GM18951 (cell line): ENCODE results near the gene PRR5L.

Experiments used
- POLR2A ChIP-seq: IDR thresholded peaks from 4 replicates; pipeline ENCODE4 v1.6.1; 2011; ENCODE audit warnings: mild to moderate bottlenecking; ENCODE audit not compliant: insufficient read length, insufficient read depth; ENCODE audit errors: extremely low read depth
- in situ Hi-C: fragments of 300-500 bp; cut with MboI; formaldehyde crosslinking; loops from one replicate; pipeline ENCODE4 v1.12.0; 2022; ENCODE audit warnings: low sequenced_read_pairs, mixed read lengths, inconsistent platforms; ENCODE audit not compliant: unreplicated experiment

Gene PRR5L

GRCh38 chr11:36386411-36386810 is 90.3 kb downstream of the PRR5L start:
- no peak for TF ChIP-seq POLR2A
- in situ Hi-C loops: no loop called here

GRCh38 chr11:36388071-36388470 is 92.0 kb downstream of the PRR5L start:
- no peak for TF ChIP-seq POLR2A

GRCh38 chr11:36388951-36389350 is 92.9 kb downstream of the PRR5L start:
- TF ChIP-seq POLR2A: no peak
- in situ Hi-C loops: no loop called here

More at GRCh38 chr11:36388071-36388470, 92.0 kb downstream of the PRR5L start:
- in situ Hi-C loops: no loop called here

GRCh38 chr11:36389811-36390210 is 93.7 kb downstream of the PRR5L start:
- in situ Hi-C loops: no loop called here
- TF ChIP-seq POLR2A: no peak

GRCh38 chr11:36390963-36391471 is 94.9 kb downstream of the PRR5L start:
- in situ Hi-C loops: no loop called here
- TF ChIP-seq POLR2A: no peak

GRCh38 chr11:36392196-36392595 is 96.1 kb downstream of the PRR5L start:
- TF ChIP-seq POLR2A: no peak
- in situ Hi-C loops: no loop called here

- in situ Hi-C loops: no loop called here
- TF ChIP-seq POLR2A: no peak
These were observed 98.0 kb downstream of the PRR5L start for GRCh38 chr11:36394056-36394455.

- in situ Hi-C loops: no loop called here
- no peak for TF ChIP-seq POLR2A
These were observed 98.8 kb downstream of the PRR5L start for GRCh38 chr11:36394926-36395325.

- in situ Hi-C loops: no loop called here
These were observed 100.1 kb downstream of the PRR5L start for GRCh38 chr11:36395978-36396736.

GRCh38 chr11:36398231-36398953 is 102.3 kb downstream of the PRR5L start:
- no peak for TF ChIP-seq POLR2A

More at GRCh38 chr11:36395978-36396736, 100.1 kb downstream of the PRR5L start:
- no peak for TF ChIP-seq POLR2A

GRCh38 chr11:36399236-36399635 is 103.1 kb downstream of the PRR5L start:
- no peak for TF ChIP-seq POLR2A
- in situ Hi-C loops: no loop called here

More at GRCh38 chr11:36398231-36398953, 102.3 kb downstream of the PRR5L start:
- in situ Hi-C loops: no loop called here

GRCh38 chr11:36399745-36400144 is 103.7 kb downstream of the PRR5L start:
- in situ Hi-C loops: no loop called here

GRCh38 chr11:36400766-36401455 is 104.8 kb downstream of the PRR5L start:
- TF ChIP-seq POLR2A: no peak
- in situ Hi-C loops: no loop called here

More at GRCh38 chr11:36399745-36400144, 103.7 kb downstream of the PRR5L start:
- no peak for TF ChIP-seq POLR2A
